Activated CD4-positive, alpha-beta T cell treated with anti-CD3 and anti-CD28 coated beads, Interleukin-2, amount 50 U/mL, for 4 hours (primary cell): Measurements from ENCODE around the gene CA6.
"Not testable (repeated sequence)": the region's sequence is repeated elsewhere in the genome, so short reads cannot be mapped to it uniquely, and the experiment has no call there.

ENCODE experiments used
- DNase-seq, 2 experiments: peaks; one replicate each; pipeline ENCODE4 v3.0.0-alpha.2; 2020

Gene CA6

DNA sequence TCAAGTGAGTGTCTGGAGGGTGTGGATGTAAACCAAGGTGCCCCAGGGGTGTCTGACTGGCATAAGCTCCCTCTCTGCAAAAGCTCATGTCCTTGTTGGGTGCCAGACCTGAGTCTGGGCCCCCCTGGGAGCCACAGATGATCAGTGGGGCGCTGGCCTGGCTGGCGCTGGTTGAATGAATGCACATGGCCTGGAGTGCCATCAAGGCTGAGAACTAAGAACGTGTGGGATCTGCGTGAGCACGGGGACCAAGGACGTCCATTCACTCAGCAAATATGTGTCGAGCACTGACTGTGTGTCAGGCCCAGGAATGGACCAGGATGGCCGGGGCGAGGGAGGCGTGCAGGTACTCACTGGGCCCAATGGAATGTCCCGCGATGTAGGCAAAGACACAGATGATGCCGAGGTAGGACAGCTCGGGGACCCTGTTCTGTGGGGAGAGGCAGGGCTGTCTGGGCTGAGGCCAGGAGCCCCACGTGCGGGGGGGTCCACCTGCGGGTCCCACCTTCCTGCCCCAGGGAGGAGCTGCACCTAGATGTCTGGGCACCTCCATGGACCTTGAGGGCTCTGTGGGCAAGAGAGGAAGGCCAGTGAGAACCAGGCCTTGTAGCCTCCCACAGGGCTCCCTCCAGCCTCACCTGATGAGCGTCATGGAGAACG is 61.4 kb downstream of the CA6 start:
- no peak for DNase-seq

- DNase-seq, result no peak
These were observed 62.6 kb downstream of the CA6 start for GRCh38 chr1:9008236-9008635.

DNA sequence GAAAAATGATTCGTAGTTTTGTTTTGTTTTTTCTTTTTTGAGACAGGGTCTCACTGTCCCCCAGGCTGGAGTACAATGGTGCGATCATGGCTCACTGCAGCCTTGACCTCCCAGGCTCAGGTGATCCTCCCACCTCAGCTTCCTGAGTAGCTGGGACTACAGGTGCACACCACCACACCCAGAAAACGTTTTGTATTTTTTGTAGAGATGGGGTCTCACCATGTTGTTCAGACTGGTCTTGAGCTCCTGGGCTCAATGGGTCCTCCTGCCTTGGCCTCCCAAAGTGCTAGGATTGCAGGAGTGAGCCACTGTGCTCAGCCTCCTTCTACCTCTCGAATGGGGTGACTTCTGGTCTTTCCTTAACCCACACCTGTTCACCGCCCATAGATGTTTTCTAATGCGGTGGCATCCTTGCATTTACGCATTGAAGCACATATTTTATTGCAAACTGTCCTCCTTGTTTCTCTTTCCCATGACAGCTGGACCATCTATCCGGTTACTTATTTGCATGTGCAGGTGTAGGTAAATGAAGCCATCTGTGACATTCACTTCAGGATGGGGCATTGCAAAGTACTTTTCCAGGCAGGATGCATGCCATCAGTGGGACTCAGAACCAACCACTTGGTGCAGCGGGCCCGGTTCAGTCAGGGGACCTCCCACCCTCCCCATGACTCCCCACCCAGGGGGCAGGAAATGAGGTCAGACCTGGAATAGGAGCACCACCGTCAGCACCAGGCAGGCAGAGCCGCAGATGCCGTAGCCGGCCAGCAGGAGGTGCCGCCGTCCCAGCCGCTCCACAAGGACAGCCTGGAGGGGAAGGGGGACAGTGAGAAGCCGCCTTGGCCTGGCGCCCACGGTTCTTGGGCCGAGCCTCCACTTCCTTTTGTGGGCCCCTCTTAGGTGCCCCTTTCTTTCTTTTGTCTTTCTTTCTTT is 64.0 kb downstream of the CA6 start:
- peak in 1 of 2 experiments; percentile 5 for DNase-seq

DNA sequence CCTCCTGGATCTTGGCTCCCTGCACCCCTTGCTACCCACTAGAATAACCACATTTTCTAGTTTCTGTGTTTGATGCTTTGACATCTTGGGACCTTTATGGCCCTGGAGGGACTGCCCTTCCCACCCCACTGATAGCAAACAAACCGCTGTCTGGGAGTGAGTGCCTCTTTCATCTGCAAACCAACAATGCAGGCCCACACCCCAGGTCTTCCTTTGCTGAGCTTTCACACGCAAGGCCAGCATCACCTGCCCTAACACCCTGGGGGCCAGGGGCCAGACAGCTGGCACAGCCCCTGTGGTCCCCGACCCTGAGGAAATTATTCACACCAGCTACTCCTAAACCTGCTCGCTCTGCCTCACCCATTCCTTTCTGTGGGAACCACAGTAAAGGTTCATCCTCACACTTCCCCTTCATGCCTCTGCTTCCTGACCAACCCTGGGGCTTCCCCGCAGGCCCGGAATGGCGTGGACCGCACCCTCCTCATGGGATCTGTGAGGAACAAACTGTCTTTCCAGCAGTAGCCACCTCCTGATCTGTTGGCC is 65.2 kb downstream of the CA6 start:
- no peak for DNase-seq

DNA sequence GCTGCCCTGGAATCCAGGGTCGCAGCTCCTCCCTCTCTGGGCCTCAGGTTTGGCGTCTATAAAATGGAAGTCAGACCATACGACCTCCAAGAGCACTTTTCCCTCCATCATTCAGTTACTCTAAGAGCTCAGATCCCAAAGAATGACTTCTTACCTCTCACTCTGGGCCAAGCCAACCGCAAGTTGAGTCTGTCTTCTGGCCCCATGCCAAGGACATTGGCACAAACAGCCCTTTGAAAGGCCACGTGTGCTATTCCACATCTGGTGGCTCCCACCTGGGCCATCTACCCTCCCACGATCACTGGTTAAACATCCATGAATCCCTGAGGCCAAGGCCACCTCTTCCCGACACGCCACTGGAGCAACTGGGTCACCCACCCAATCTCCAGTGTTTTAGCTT is 68.2 kb downstream of the CA6 start:
- DNase-seq, result no peak

GRCh38 chr1:9014475-9015375 is 69.1 kb downstream of the CA6 start:
- no peak for DNase-seq

GRCh38 chr1:9016455-9016854 is 70.8 kb downstream of the CA6 start:
- DNase-seq, result no peak

DNA sequence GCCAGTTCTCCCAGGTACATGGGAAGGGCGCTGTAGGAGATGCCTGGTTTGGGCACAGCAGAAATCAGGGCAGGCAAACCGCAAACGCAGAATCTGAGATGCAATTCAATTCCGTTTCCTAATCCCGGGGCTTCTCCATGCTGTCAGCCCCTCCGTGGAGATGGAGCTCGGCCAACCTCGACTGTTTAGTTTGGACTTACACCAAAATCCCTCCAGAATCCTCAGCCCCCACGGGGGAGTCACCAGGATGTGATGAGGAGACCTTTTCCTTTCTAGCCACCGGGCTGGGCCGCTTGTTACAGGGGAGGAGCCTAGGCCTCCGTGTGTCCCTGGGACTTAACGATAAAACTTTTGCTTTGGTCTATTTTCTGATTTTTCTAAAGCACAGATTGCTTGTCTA is 72.7 kb downstream of the CA6 start:
- DNase-seq, result no peak

- DNase-seq, result no peak
These were observed 74.2 kb downstream of the CA6 start for GRCh38 chr1:9019896-9020295.

DNA sequence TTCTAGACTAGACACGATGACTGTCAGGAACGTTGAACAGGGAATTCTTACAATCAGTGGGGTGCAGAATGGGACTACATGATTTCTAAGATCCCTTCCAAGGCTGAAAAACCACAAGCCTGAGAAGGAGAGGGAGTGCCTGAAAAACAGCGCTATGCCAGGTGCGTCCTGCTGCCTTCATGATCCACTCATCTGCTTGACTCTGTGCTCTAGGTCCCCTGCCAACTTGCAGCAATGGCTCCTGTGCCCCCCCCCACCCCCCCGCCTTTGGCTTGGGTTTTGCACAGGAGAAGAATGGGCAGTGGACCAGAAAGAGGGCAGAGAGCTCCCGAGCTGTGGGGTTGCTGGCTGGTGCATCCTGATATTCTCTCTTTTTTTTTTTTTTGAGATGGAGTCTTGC is 74.6 kb downstream of the CA6 start:
- DNase-seq, result no peak

- not testable (repeated sequence) for DNase-seq
These were observed 76.5 kb downstream of the CA6 start for GRCh38 chr1:9022026-9022738.

DNA sequence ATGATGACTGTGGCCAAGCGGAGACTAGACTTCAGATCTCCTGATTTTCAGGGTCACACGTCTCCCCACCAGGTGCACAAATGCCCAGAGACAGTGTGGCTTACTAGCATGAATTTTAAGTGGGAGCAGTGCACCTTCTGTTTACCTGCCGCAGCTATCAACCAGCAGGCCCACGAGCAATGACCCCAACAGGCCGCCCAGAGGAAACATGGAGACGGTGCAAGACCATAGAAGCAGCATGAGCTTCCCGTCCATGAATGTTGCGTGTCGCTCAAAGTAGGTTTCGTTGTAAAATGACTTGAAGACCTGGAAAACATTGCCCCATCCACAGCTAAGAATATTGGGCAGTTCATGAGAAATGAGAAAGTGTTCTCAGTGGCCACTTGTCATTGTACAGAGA is 77.1 kb downstream of the CA6 start:
- DNase-seq, result no peak
